ENCODE measurements around the gene GPR157.
"Not testable (repeated sequence)": the region's sequence is repeated elsewhere in the genome, so short reads cannot be mapped to it uniquely, and the experiment has no call there.

The GPR157 gene

DNA sequence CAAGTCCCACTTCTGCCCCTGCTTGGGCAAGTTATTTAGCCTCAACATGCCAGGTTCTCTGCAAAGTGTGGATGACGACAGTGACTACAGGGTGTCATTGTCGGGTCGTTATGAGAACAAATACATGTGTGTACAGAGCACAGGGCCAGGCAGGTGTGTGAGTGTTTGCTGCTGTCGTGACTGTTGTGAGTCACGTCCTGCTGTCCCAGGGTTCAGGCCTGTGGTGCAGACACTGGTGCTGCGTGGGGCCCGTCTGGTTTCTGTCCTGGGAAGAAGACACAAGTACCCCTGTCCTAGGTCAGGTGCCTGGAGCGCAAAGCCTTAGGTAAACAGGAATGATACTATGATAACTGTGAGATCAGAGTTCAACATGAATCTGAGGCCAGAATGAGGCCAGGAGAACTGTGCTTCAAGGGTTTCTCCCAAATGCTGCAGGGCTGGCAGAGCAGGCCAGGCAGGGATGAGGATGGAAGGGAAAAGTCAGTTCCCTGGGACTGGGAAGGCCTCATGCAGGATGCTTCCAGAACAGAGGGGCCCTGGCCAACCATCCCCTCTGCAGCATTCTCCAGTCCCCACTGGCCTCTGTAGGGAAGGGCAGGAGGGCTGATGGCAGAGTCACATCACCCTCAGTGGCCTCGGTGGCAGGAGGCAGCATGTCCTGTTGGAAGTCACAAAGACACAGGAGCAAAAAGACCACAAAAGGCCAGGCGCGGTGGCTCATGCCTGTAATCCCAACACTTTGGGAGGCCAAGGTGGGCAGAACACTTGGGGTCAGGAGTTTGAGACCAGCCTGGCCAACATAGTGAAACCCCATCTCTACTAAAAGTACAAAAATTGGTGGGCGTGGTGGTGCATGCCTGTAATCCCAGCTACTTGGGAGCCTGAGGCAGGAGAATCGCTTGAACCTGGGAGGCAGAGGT lies 15.7 kb downstream of the GPR157 start:
- DNase-seq = no peak

DNA sequence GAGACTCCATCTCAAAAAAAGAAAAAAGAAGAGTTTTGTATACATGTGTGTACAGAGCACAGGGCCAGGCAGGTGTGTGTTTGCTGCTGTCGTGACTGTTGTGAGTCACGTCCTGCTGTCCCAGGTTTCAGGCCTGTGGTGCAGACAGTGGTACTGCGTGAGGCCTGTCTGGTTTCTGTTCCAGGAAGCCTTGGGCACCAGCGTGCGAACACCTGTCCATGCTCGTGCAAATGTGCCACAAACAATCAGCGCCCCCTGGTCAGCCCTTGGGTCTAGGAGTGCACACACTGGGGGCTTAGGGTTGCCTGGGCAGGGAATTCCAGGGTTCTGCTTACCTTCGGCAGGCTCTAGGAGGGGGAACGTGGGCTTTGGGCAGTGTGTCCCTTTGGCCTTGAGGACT lies 16.9 kb downstream of the GPR157 start:
- no peak for DNase-seq

DNA sequence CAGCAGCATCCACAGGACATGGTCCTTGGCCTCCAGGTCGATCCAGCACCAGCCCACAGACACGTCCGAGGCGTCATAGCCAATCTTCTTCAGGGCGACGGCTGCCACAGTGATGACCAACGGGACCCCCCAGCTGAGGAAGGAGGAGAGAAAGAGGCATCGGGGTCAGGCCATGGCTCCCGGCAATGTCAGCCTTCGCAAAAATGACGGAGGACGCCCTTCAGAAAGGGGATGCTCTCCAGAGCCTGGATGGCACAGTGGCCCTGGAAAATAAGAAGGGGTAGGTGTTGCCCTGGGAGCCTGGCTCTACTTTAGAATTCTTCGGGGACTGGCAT lies 17.6 kb downstream of the GPR157 start:
- no peak for DNase-seq

DNA sequence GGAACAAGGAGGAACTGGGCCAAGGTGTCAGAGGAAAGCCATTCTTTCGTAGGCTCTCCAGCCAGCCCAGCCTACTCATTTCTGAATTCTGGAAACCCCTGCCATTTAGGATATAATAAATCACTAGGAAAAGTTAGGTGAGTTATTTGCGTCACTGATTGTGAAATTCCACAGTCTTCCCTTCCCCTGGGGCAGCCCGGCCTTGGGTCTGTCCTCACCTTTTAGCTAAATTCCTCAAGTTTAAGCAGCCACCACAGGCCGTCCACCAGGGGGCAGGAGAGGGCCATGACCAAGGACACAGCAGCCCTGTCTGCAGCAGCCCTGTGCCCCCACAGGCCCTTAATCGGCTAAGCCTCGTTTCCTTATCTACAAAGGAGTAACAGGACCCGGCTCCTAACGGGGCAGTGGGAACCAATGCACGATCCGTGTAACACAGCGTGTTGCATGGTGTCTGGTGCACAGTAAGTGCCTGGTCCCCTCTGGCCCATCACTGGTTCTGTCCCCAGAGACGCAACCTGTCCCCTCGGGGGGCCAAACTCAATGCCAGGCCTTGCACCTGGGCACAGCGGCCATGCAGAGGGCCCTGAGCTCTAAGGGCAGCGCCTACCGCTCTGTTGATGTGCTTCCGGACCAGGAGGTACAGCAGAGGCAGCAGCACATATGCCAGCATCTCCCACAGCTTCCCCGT lies 18.1 kb downstream of the GPR157 start:
- DNase-seq = peak; percentile 44

DNA sequence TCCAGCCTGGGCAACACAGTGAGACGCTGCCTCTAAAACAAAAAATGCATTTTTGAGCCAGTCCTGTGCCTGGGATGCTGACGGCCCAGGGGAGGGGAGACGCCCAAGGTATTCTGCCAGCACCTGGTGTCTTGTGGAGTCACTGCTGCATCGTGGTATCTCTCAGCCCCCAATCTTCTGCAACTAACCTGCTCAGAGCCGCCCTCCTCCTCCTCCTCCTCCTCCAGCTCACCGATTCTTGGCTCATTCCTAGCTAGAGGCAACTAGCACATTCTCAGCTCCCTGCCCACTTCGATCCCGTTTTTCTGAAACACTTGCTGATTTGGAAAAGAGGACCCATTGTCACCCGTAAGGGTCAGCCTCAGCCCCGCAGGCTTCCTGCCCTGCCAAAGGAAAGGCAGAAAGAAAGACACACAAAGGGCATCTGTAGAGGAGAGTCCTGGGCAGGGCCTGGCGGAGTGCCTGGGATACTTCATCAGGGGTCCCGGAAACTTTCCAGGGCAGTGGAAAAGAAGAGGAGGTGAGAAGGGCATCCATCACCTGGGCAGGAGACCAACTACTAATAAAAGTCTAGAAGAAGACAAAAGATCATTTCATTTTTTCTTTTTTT lies 20.7 kb downstream of the GPR157 start:
- no peak for DNase-seq

DNA sequence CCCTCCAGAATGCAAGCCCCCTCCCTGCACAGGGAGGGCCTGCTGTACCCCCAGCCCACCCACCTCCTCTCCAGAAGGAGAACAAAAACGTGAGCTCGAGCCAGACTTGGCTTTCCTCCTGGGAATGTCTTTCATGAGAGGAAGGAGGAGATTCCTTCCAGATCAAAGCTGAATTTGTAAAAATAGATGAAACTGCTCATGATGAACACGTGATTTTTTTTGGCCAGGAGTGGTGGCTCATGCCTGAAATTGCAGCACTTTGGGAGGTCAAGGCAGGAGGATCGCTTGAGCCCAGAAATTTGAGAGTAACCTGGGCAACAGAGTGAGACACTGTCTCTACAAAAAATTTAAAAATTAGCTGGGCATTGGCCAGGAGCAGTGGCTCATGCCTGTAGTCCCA lies 21.8 kb downstream of the GPR157 start:
- DNase-seq = no peak

DNA sequence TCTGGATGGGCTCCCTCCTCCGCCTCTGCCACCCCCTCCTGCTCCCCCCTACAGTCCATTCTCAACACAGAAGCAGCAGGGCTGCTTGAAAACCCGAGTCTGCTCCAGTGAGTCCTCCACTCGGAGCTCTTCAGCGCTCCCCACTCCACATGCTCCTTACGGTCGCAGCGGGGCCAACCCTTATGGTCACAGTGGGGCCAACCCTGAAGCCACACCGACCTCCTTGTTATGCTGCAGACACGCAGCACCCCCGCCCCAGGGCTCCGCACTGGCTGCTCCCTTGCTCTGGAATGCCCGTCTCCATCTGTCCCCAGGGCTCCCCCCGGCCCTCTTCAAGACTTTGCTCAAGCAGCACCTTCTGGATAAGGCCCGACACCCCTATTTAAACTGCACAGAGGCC lies 22.6 kb downstream of the GPR157 start:
- DNase-seq = no peak

DNA sequence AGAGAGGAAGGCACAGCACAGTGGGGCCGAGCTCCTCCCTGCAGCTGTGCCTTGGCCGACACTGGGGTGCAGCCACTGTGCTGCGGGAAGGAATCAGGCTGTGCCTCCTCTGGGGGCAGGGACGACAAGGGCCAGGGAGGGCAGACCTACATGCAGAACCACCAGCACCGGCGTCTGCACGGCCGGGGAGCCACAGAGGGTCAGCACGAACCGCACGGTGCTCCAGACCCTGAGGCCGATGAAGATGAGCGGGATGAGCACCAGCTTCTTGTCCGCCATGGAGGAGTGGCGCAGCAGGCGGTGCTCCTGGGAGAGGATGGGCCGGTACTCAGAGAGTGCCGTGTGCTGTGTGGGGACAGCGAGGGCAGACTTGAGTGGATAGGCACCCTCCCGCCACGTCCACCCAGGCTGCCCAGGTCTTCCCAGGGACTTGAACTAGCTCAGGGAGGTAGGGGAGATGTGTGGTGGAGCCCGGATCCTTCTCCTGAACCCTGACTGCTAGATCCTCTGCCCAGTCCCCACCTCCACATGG lies 23.5 kb downstream of the GPR157 start:
- DNase-seq = no peak

DNA sequence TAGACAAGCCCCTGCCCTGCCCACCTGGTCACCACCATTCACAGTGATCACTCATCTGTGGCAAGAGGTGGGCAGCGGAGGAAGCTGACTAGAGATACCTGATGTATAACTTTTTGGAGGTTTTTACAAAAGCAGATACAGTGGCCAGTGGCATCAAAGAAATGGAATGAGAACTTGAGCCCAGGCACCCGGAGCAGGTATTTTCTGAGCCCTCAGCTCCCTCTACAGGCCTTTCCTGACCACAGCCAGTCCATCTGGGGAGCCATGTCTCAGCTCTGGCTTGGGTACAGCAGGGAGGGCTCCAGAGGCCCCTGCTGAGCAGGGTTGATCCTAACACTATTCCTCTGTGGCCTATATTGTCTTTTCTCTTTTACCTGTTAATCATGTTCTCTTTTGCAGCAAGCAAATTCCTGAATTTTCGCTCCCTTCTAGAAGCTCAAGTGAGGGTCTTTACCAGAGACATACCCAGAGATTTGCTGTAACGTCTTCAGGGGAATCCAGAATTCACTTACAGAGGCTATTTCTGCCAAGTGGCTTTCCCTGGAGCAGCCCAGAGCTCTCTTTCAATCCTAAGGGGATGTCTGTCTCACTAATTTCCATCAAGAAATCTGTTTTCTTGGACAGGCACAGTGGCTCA lies 27.3 kb downstream of the GPR157 start:
- DNase-seq = peak; percentile 6

DNA sequence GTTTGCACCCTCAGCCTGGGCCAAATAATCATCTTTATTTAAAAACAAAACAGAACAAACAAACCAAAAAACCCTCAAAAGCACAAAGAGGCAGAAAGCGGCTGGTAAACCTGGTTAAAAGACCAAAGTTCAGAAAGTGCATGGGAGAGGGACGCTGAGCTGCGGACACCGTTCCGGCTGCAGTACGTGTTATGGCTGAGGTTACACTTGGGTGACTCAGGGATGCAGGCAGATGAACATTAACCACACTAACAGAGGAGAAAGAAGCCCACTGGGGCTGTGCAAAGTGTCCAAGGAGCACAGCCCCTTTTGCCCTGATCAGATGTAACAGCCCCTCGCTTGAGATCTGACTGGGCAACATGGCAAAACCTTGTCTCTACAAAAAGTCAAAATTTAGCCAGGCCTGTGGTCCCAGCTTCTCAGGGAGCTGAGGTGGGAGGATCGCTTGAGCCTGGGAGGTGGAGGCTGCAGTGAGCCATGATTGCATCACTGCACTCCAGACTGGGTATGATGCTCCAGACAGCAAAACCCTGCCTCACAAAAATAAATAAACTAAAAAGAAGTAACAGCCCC lies 28.3 kb downstream of the GPR157 start:
- DNase-seq = no peak

DNA sequence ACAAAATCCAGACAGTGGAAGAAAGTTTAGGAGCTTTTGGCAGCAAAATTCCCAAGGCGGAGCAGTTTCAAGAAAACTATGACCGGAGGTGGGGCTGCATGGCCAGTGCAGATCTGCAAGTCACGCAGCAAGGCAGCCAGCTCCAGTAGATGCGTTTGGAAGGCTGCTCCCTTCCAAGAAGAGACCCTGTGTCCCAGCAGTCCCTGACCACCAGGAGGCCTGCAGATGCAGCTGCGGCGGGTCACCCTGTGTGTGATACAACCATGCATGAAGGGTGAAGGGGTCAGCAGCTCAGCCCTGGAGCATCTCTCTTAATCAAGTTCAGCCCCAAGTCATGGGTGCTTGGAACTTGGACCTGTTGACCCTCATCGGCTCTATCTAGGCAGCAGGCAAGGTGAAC lies 29.3 kb downstream of the GPR157 start:
- DNase-seq = no peak

DNA sequence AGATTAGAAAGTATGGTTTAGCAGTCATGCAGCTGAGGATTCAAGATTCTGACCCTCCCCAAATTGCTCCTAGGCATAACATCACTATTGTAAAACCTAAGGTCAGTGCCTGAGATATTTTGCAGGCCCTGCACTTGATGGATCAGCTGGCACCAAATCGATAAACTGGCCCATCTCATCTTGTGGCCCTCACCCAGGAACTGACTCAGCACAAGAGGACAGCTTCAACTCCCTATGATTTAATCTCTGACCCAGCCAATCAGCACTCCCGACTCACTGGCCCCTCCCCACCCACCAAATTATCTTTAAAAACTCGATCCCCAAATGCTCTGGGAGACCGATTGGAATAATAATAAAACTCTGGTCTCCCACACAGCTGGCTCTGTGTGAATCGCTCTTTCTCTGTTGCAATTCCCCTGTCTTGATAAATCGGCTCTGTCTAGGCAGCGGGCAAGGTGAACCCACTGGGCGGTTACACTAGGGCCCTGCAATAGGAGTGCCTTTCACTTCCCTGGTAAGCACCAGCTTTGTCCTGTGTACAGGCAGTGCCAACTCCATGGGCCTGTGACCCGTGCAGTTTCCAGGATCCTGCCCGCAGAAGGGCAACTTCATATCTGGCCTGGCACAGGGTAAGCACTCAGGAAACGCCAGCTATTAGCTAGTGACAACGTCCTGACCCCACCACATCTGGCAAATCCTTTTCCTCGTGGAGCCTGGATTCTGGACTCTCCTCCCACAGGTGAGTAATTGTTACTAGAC lies 30.8 kb downstream of the GPR157 start:
- DNase-seq = no peak

DNA sequence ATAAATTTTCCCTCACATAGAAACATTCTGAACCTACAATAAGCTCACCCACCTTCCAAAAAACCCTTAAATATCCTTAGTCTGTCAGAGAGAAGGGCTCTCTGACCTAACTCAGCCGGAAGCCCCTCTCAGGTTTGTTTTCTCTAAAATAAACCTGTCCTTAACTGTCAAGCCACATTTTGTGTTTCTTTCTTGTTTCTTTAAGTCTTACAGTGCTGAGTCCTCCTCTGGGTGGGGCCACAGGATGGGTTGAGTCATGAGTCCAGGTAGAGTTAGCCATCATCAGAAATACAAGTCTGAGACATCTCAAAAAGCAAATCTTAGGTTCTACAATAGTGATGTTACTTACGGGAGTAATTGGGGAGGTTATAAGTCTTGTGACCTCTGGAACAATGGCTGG lies 33.1 kb downstream of the GPR157 start:
- DNase-seq = no peak

DNA sequence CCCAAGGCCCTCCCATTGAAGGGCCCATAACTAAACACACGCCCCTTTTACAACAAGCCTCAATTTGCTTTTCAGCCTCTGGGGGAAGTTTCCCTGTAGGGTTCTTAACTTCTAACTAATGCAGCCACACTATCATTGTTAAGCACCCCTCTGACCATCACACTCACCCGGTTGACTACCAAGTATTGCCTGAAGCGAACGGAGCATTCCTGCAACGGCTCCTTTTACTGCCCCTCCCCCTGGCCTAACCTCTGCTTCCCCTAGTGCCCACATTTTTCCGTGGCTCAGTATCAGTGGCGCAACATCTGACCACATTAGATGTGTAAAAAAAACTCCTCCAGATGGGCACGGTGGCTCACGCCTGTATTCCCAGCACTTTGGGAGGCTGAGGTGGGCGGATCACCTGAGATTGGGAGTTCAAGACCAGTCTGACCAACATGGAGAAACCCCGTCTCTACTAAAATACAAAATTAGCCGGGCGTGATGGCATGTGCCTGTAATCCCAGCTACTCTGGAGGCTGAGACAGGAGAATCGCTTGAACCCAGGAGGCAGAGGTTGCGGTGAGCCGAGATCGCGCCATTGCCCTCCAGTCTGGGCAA lies 34.8 kb downstream of the GPR157 start:
- DNase-seq = not testable (repeated sequence)

DNA sequence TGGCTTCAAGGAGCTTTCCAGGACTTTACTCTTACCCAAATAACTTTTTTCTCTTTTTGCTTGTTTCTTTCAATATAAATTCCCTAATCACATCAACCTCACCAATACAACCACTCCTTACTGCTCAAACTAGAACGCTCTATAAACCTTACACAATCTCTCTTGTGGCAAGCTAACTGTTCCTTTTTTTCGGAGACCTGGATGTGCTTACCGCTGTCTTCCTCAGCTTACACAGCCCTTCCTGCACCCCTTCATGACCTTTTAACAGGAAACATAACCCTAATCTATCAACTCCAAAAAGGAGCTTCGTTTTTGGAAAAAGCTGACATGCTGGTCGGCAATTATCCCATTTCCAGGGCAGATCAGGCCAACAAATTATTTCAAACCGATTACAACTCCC lies 35.3 kb downstream of the GPR157 start:
- no peak for DNase-seq

DNA sequence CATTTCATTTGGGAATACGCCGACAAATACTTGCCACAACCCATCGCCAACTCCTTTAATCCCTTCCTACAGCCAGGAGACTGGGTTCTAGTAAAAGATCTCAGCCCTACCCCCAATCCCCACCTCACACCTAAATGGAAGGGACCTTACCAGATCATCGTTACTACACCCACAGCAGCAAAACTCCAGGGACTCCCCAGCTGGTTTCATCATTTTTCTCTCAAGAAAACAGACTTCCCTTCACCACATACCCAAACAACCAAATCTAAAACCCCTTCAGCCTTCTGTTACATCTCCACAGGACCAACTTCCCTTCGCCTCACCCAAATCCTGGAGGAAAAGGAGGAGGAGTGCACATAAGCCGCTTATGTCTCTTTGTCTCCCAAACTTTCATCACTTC lies 35.8 kb downstream of the GPR157 start:
- DNase-seq = no peak

DNA sequence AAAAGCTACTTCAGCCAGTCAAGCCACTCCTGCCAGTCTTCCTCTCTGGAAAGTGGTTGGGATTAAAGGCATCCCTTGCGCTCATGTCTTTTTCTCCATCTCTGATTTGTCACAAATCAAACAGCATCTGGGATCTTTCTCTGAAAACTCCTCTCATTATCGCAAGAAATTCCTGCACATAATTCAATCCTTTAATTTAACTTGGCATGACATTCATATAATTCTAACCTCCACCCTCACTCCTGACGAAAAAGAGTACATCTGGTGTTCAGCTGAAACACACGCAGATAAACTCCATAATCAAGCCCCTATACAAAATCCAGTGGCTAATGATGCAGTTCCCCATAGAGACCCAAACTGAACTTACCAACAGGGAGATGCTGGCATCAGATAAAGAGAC lies 40.1 kb downstream of the GPR157 start:
- DNase-seq = no peak

DNA sequence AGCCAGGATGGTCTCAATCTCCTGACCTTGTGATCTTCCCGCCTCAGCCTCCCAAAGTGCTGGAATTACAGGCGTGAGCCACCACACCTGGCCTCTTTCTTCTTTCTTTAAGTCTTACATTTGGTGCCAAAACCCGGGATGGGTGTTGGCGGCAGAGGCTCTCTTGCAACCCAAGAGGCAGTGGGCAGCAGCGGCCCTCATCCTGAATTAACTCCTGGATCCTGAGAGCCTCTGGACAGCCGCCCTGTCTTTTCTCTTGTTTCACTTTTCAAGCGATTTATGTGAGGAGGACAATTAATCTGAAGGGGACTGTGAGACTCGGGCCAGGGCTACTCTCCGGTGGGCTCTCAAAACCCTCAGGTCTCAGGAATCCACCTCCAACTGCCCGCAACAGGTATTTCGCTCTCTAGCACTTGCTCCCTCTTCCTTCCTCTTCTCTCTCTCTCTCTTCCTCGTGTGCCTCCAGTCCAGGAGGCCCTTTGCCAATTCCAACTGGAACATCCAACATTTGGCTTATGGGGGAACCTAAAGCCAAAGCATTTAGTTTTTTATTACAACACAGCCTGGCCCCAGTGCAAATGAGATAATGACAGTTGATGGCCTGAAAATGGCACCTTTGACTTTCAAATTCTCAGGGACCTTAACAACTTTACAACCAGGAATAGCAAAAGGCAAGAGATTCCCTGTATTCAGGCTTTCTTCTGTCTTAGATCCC lies 41.3 kb downstream of the GPR157 start:
- no peak for DNase-seq

DNA sequence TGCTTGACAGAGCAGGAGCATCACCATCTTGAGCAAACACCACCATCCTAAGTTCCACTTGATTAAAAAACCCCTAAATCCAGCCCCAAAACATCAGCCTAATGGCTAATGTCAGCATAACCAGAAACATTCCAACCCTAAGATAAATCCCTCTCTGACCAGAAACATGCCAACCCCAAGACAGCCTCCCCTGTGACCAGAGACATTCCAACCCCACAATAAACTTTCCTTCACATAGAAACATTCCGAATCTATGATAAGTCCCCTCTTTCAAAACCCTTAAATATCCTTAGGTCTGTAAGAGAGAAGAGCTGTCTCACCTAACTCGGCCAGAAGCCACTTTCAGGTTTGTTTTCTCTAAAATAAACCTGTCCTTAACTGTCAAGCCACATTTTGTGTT lies 42.1 kb downstream of the GPR157 start:
- no peak for DNase-seq

DNA sequence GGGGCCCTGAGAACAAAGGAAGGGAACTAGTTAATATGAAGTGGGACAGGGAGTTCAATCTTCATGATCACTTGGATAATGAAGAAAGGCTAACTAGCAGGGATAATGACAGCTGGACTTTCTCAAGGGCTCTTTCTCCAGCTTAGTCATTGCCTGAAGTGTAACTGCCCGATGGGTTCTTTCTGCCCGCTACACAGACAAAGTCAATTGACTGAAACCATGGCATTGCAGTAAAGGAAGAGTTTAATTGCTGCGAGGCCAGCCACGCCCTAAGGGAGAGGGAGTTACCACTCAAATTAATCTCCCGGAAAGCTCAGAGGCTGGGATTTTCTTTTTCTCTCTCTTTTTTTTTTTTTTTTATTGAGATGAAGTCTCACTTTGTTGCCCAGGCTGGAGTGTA lies 42.9 kb downstream of the GPR157 start:
- no peak for DNase-seq

DNA sequence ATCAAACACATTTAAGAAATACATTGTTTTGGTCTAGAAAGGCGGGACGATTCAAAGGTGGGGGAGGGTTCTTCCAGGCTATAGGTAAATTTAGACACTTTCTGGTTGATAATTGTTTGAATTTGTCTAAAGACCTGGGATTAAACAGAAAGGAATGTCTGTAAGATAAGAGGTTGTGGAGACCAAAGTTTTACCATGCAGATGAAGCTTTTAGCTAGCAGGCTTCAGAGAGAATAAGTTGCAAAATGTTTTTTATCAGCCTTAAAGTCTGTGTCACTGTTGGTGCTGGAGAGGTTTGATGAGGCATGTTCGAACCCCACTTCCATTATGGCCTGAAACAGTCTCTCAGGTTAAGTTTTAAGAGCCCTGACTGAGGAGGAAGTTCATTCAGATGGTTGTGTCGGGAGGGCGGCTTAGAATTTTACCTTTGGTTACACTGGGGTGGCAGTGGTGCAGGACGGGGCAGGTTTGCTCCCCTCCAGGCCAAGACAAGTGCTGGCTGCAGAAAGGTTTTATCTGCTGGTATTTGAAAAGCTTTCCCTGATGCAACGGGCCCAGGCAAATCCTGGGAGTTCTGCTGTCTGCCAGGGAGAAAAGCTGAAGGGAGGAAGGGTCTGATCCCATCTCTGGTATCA lies 43.5 kb downstream of the GPR157 start:
- DNase-seq = no peak

All from NCI-H526 treated with DMSO at 0.1 percent for 48 hours (cell line).